Right lobe of liver (tissue), 6 donors: ENCODE measurements around the gene WDR45B. TPM values are rescaled to one million over a fixed set of nuclear protein-coding genes. Genes with fewer than 3 reads are reported as not detected.

ENCODE experiments used
- ATAC-seq, 4 donors: fragments of 200-7000 bp; cut with Tn5 transposase; one replicate each; pipeline ENCODE4 v1.9.1; 2020; ENCODE audit warnings: mild to moderate bottlenecking in 4 of 4, moderate library complexity in 4 of 4
- DNase-seq, 3 donors: peaks; one replicate each; pipeline ENCODE4 v3.0.0-alpha.2; 2020
- H3K27ac ChIP-seq, 3 donors: fragments of 200-600 bp; one replicate each; pipeline ENCODE4 v1.8.0; 2022
- H3K27me3 ChIP-seq, 2 donors: fragments of 200-600 bp; one replicate each; pipeline ENCODE4 v1.8.0; 2022
- H3K36me3 ChIP-seq, 4 donors: fragments of 200-600 bp; sonication (generic) in 1 of 4; one replicate each; pipeline versions ENCODE4 v1.5.1 to v1.8.0; 2017 to 2022; ENCODE audit warnings: control low read depth in 1 of 4
- H3K4me1 ChIP-seq, 4 donors: fragments of 200-600 bp; sonication (generic) in 1 of 4; one replicate each; pipeline versions ENCODE4 v1.5.1 to v1.8.0; 2017 to 2022; ENCODE audit warnings: control low read depth in 1 of 4
- H3K4me3 ChIP-seq, 3 donors: fragments of 200-600 bp; one replicate each; pipeline ENCODE4 v1.8.0; 2022
- H3K9me3 ChIP-seq, 4 donors: fragments of 200-600 bp; sonication (generic) in 1 of 4; one replicate each; pipeline versions ENCODE4 v1.5.1 to v1.8.0; 2017 to 2022; ENCODE audit warnings: control low read depth in 1 of 4
- POLR2A ChIP-seq: fragments of 450-650 bp; IDR thresholded peaks from one replicate; pipeline ENCODE4 v1.6.1; 2017; ENCODE audit warnings: antibody characterized with exemption, mild to moderate bottlenecking
- WGBS: methylation state at CpG from one replicate; pipeline ENCODE4 v1.1.6; 2018; ENCODE audit warnings: low coverage, low lambda C conversion rate; ENCODE audit not compliant: insufficient coverage; ENCODE audit errors: missing lambda C conversion rate; 5-methylcytosine and 5-hydroxymethylcytosine counted together
- intact Hi-C, 2 donors: fragments of 100-400 bp; cut with DNase I; formaldehyde crosslinking; loops; one replicate each; pipeline versions ENCODE4 v1.11.2 to v1.14.1; 2022
- total RNA-seq, 6 experiments: library from RNA; depleted of rRNA in 2 of 6; stranded (reverse); fragments of >200 nt in 2 of 6; fragmentation: NEBNext Ultra II Directional in 3 of 6; extraction: Animal tissue kit (Norgen Biotek cat#: 25700) in 3 of 6; gene quantifications; one replicate each; pipeline versions ENCODE4 v1.1.0 to v1.2.4, GENCODE V29; 2016 to 2023
- TF ChIP-seq, protein P1 (sequence below), 4 donors: fragments of 200-600 bp in 3 of 4; fragments of 450-650 bp in 1 of 4; IDR thresholded peaks; one replicate each; pipeline versions ENCODE4 v1.5.1 to v1.8.0; 2016 to 2022; ENCODE audit warnings: antibody characterized with exemption in 4 of 4, mild to moderate bottlenecking in 2 of 4
- donor health status: DM: no; HTN: yes; CAD: no.
- donor health status: DM: no; HTN: no; CAD: no.
- donor health status: DM: no; HTN: no; CAD: no.
- donor health status: DM: no; HTN: yes; CAD: no.
- donor health status: DM: no; HTN: yes; CAD: no.

The WDR45B gene
- total RNA-seq, 6 experiments from 2014 or later, result 27.7 to 40.7 (median 31.6) TPM

- intact Hi-C loops, result no loop called here
- no peak overlapping the region for H3K27ac ChIP-seq
- DNase-seq, result no peak
- no peaks in the 10 kb centered on the region for H3K4me1 ChIP-seq
- H3K27me3 ChIP-seq, result no peaks in the 10 kb centered on the region
- no peaks in the 10 kb centered on the region for H3K9me3 ChIP-seq
- no peak for ATAC-seq
- TF ChIP-seq POLR2A, result no peak
- TF ChIP-seq, protein P1, sequence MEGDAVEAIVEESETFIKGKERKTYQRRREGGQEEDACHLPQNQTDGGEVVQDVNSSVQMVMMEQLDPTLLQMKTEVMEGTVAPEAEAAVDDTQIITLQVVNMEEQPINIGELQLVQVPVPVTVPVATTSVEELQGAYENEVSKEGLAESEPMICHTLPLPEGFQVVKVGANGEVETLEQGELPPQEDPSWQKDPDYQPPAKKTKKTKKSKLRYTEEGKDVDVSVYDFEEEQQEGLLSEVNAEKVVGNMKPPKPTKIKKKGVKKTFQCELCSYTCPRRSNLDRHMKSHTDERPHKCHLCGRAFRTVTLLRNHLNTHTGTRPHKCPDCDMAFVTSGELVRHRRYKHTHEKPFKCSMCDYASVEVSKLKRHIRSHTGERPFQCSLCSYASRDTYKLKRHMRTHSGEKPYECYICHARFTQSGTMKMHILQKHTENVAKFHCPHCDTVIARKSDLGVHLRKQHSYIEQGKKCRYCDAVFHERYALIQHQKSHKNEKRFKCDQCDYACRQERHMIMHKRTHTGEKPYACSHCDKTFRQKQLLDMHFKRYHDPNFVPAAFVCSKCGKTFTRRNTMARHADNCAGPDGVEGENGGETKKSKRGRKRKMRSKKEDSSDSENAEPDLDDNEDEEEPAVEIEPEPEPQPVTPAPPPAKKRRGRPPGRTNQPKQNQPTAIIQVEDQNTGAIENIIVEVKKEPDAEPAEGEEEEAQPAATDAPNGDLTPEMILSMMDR (IDR thresholded peaks at IDR 0.05), result no peak
- peaks cover 0 to 22% (median 2%) of the 10 kb centered on the region in 4 donors for H3K36me3 ChIP-seq
- 87% methylated on average over 19 of the region's 21 CpGs for WGBS
- no peak overlapping the region for H3K4me3 ChIP-seq
Observed at GRCh38 chr17:82611140-82612058, 36.8 kb downstream of the WDR45B start.

- Histone ChIP-seq H3K27me3 (no peaks in the 10 kb centered on the region), H3K36me3 (peaks cover 0 to 7% (median 2%) of the 10 kb centered on the region in 4 donors), H3K4me3 (no peak overlapping the region), H3K9me3 (no peaks in the 10 kb centered on the region), H3K4me1 (no peaks in the 10 kb centered on the region), H3K27ac (no peak overlapping the region)
- TF ChIP-seq POLR2A, result no peak
- TF ChIP-seq, protein P1 (IDR thresholded peaks at IDR 0.05), result no peak
- DNase-seq (no peak), ATAC-seq (no peak)
- 97% methylated on average over 3 of the region's 4 CpGs for WGBS
- intact Hi-C loops, result no loop called here
Observed at GRCh38 chr17:82609655-82610054, 38.6 kb downstream of the WDR45B start.

DNA sequence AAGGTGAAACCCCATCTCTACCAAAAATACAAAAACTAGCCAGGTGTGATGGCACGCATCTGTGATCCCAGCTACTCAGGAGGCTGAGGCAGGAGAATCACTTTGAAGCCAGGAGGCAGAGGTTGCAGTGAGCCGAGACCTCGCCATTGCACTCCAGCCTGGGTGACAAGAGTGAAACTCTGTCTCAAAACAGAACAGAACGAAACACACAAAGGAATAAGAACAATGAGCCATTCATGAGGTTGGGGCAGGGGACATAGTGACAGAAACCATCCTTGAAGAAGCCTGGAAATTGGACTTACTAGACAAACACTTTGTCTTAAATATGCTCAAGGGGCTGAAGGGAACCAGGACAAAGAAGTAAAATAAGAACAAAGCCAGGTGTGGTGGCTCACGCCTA lies 39.4 kb downstream of the WDR45B start:
- DNase-seq (peak in 1 of 3 donors; percentile 7), ATAC-seq (no peak)
- H3K4me1 ChIP-seq, result no peaks in the 10 kb centered on the region
- H3K4me3 ChIP-seq, result no peak overlapping the region
- H3K36me3 ChIP-seq, result peaks cover 0 to 9% (median 2%) of the 10 kb centered on the region in 4 donors
- no peak for TF ChIP-seq POLR2A
- TF ChIP-seq, protein P1 (IDR thresholded peaks at IDR 0.05), result no peak
- intact Hi-C loops, result no loop called here
- WGBS, result 57% methylated on average over 3 of the region's 5 CpGs
- H3K27ac ChIP-seq, result no peak overlapping the region
- no peaks in the 10 kb centered on the region for H3K9me3 ChIP-seq
- no peaks in the 10 kb centered on the region for H3K27me3 ChIP-seq

DNA sequence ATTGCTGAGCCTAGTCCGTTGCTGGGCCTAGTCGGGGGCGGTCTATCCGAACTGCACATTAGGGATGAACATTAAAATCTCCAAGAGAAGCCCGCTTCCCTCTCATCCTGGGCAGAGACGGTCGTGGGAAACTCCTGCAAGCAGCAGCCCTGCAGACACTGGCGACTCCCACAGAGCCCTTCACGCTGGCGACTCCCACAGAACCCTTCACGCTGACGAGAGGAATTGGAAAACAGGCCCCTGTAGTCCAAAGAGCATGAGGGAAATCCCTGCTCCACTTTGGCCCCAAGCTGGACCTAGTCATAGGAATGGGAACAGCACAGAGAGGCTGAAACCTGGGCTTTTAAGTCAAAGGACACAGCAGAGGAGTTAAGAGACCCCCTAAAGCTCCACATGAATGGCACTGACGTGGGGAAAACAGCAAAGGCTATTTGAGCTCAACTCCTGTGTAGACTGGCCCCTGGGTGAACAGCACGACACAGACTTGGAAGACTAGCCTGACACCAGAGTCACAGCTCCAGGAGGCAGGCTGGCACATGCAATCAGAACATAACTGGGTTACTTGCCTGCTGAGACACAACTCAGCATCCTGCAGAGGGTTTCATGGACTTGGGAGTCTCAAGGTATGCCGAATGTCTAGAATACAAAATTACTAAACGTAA lies 42.2 kb downstream of the WDR45B start:
- H3K27me3 ChIP-seq, result no peaks in the 10 kb centered on the region
- H3K27ac ChIP-seq, result no peak overlapping the region
- ATAC-seq, result no peak
- TF ChIP-seq, protein P1 (IDR thresholded peaks at IDR 0.05), result no peak
- no peak for TF ChIP-seq POLR2A
- WGBS, result 86% methylated on average over 4 of the region's 16 CpGs
- H3K4me3 ChIP-seq, result no peak overlapping the region
- intact Hi-C loops, result no loop called here
- peak in 1 of 3 donors; percentile 45 for DNase-seq
- H3K9me3 ChIP-seq, result no peaks in the 10 kb centered on the region
- peaks cover 4 to 35% (median 14%) of the 10 kb centered on the region in 4 donors for H3K36me3 ChIP-seq
- H3K4me1 ChIP-seq, result no peaks in the 10 kb centered on the region
